Activated naive CD4-positive, alpha-beta T cell treated with anti-CD3 and anti-CD28 coated beads, Interleukin-2, amount 50 U/mL, for 24 hours (primary cell): ENCODE measurements around the gene SERINC5.
"Not testable (repeated sequence)": the region's sequence is repeated elsewhere in the genome, so short reads cannot be mapped to it uniquely, and the experiment has no call there.

Source experiments
- H3K27ac Mint-ChIP-seq: one replicate; pipeline ENCODE4 v1.8.0; 2021; ENCODE audit warnings: mild to moderate bottlenecking, mixed read lengths
- H3K27me3 Mint-ChIP-seq: one replicate; pipeline ENCODE4 v1.8.0; 2021; ENCODE audit warnings: mixed read lengths
- H3K36me3 Mint-ChIP-seq: one replicate; pipeline ENCODE4 v1.8.0; 2021; ENCODE audit warnings: mixed read lengths
- H3K4me1 Mint-ChIP-seq: one replicate; pipeline ENCODE4 v1.8.0; 2021; ENCODE audit warnings: mixed read lengths
- H3K4me3 Mint-ChIP-seq: one replicate; pipeline ENCODE4 v1.8.0; 2021; ENCODE audit warnings: mild to moderate bottlenecking, mixed read lengths
- H3K9me3 Mint-ChIP-seq: one replicate; pipeline ENCODE4 v1.8.0; 2021; ENCODE audit warnings: mixed read lengths

Gene SERINC5

GRCh38 chr5:80159133-80159815, 96.6 kb downstream of the SERINC5 start:
- Mint-ChIP-seq H3K4me3 (no peak overlapping the region), H3K9me3 (peaks cover 4% of the 10 kb centered on the region), H3K4me1 (peaks cover 62% of the 10 kb centered on the region), H3K27me3 (no peaks in the 10 kb centered on the region), H3K27ac (peak overlapping the region; percentile 32), H3K36me3 (peaks cover 39% of the 10 kb centered on the region)

GRCh38 chr5:80156156-80156555, 99.7 kb downstream of the SERINC5 start:
- Mint-ChIP-seq H3K4me3 (no peak overlapping the region), H3K27me3 (no peaks in the 10 kb centered on the region), H3K9me3 (no peaks in the 10 kb centered on the region), H3K4me1 (peaks cover 75% of the 10 kb centered on the region), H3K27ac (peak overlapping the region; percentile 77), H3K36me3 (peaks cover 21% of the 10 kb centered on the region)

- Mint-ChIP-seq H3K9me3 (no peaks in the 10 kb centered on the region), H3K4me1 (peaks cover 81% of the 10 kb centered on the region), H3K27me3 (no peaks in the 10 kb centered on the region), H3K27ac (peak overlapping the region; percentile 88), H3K36me3 (peaks cover 27% of the 10 kb centered on the region), H3K4me3 (no peak overlapping the region)
Measured at GRCh38 chr5:80154749-80155148, 101.1 kb downstream of the SERINC5 start.

GRCh38 chr5:80154289-80154688, 101.6 kb downstream of the SERINC5 start:
- H3K4me3 Mint-ChIP-seq, result not testable (repeated sequence)
- Mint-ChIP-seq H3K36me3 (peaks cover 27% of the 10 kb centered on the region), H3K27ac (peak overlapping the region; percentile 88)

GRCh38 chr5:80153586-80154126, 102.2 kb downstream of the SERINC5 start:
- Mint-ChIP-seq H3K27me3 (no peaks in the 10 kb centered on the region), H3K27ac (peak overlapping the region; percentile 91), H3K4me3 (peak overlapping the region; percentile 36)

More at GRCh38 chr5:80154289-80154688, 101.6 kb downstream of the SERINC5 start:
- peaks cover 80% of the 10 kb centered on the region for H3K4me1 Mint-ChIP-seq
- H3K9me3 Mint-ChIP-seq, H3K27me3 Mint-ChIP-seq: not testable (repeated sequence)

GRCh38 chr5:80152778-80153177, 103.1 kb downstream of the SERINC5 start:
- H3K36me3 Mint-ChIP-seq, result peaks cover 24% of the 10 kb centered on the region
- no peaks in the 10 kb centered on the region for H3K27me3 Mint-ChIP-seq
- H3K27ac Mint-ChIP-seq, result peak overlapping the region; percentile 91
- H3K4me3 Mint-ChIP-seq, result peak overlapping the region; percentile 51
- H3K4me1 Mint-ChIP-seq, result peaks cover 77% of the 10 kb centered on the region
- H3K9me3 Mint-ChIP-seq, result no peaks in the 10 kb centered on the region

More at GRCh38 chr5:80153586-80154126, 102.2 kb downstream of the SERINC5 start:
- peaks cover 80% of the 10 kb centered on the region for H3K4me1 Mint-ChIP-seq
- H3K36me3 Mint-ChIP-seq, result peaks cover 27% of the 10 kb centered on the region
- no peaks in the 10 kb centered on the region for H3K9me3 Mint-ChIP-seq

- H3K4me1 Mint-ChIP-seq, result peaks cover 83% of the 10 kb centered on the region
- peak overlapping the region; percentile 91 for H3K27ac Mint-ChIP-seq
- H3K9me3 Mint-ChIP-seq, result no peaks in the 10 kb centered on the region
- no peak overlapping the region for H3K4me3 Mint-ChIP-seq
- H3K36me3 Mint-ChIP-seq, result peaks cover 23% of the 10 kb centered on the region
- no peaks in the 10 kb centered on the region for H3K27me3 Mint-ChIP-seq
Measured at GRCh38 chr5:80151890-80152289, 104.0 kb downstream of the SERINC5 start.

- H3K36me3 Mint-ChIP-seq, result peaks cover 16% of the 10 kb centered on the region
- H3K27ac Mint-ChIP-seq, result peak overlapping the region; percentile 91
- H3K4me3 Mint-ChIP-seq, result peak overlapping the region; percentile 31
- no peaks in the 10 kb centered on the region for H3K9me3 Mint-ChIP-seq
- no peaks in the 10 kb centered on the region for H3K27me3 Mint-ChIP-seq
- H3K4me1 Mint-ChIP-seq, result peaks cover 83% of the 10 kb centered on the region
Measured at GRCh38 chr5:80150731-80151130, 105.1 kb downstream of the SERINC5 start.

- peaks cover 83% of the 10 kb centered on the region for H3K4me1 Mint-ChIP-seq
- H3K36me3 Mint-ChIP-seq, result peaks cover 18% of the 10 kb centered on the region
- H3K9me3 Mint-ChIP-seq, result no peaks in the 10 kb centered on the region
- no peak overlapping the region for H3K4me3 Mint-ChIP-seq
- peak overlapping the region; percentile 12 for H3K27ac Mint-ChIP-seq
- H3K27me3 Mint-ChIP-seq, result no peaks in the 10 kb centered on the region
Measured at GRCh38 chr5:80149161-80149609, 106.7 kb downstream of the SERINC5 start.

GRCh38 chr5:80147119-80147815, 108.6 kb downstream of the SERINC5 start:
- Mint-ChIP-seq H3K4me1 (peaks cover 83% of the 10 kb centered on the region), H3K27ac (peak overlapping the region; percentile 95), H3K36me3 (peaks cover 32% of the 10 kb centered on the region), H3K9me3 (no peaks in the 10 kb centered on the region), H3K4me3 (no peak overlapping the region), H3K27me3 (no peaks in the 10 kb centered on the region)

- Mint-ChIP-seq H3K4me1 (peaks cover 83% of the 10 kb centered on the region), H3K4me3 (no peak overlapping the region), H3K9me3 (no peaks in the 10 kb centered on the region), H3K27me3 (no peaks in the 10 kb centered on the region), H3K36me3 (peaks cover 30% of the 10 kb centered on the region), H3K27ac (peak overlapping the region; percentile 14)
Measured at GRCh38 chr5:80146046-80146445, 109.8 kb downstream of the SERINC5 start.

- Mint-ChIP-seq H3K36me3 (peaks cover 23% of the 10 kb centered on the region), H3K4me1 (peaks cover 81% of the 10 kb centered on the region), H3K27me3 (no peaks in the 10 kb centered on the region), H3K27ac (peak overlapping the region; percentile 48), H3K9me3 (no peaks in the 10 kb centered on the region), H3K4me3 (no peak overlapping the region)
Measured at GRCh38 chr5:80143491-80143890, 112.4 kb downstream of the SERINC5 start.

GRCh38 chr5:80142996-80143395, 112.9 kb downstream of the SERINC5 start:
- Mint-ChIP-seq H3K9me3 (no peaks in the 10 kb centered on the region), H3K4me3 (no peak overlapping the region), H3K36me3 (peaks cover 23% of the 10 kb centered on the region), H3K27me3 (no peaks in the 10 kb centered on the region), H3K4me1 (peaks cover 82% of the 10 kb centered on the region), H3K27ac (peak overlapping the region; percentile 91)

- peaks cover 85% of the 10 kb centered on the region for H3K4me1 Mint-ChIP-seq
- peak overlapping the region; percentile 98 for H3K27ac Mint-ChIP-seq
- no peaks in the 10 kb centered on the region for H3K9me3 Mint-ChIP-seq
- no peak overlapping the region for H3K4me3 Mint-ChIP-seq
- H3K27me3 Mint-ChIP-seq, result no peaks in the 10 kb centered on the region
- H3K36me3 Mint-ChIP-seq, result peaks cover 23% of the 10 kb centered on the region
Measured at GRCh38 chr5:80141681-80142080, 114.2 kb downstream of the SERINC5 start.

GRCh38 chr5:80141147-80141671, 114.6 kb downstream of the SERINC5 start:
- H3K4me3 Mint-ChIP-seq, result peak overlapping the region; percentile 82
- H3K27me3 Mint-ChIP-seq, result no peaks in the 10 kb centered on the region
- H3K4me1 Mint-ChIP-seq, result peaks cover 88% of the 10 kb centered on the region
- H3K36me3 Mint-ChIP-seq, result peaks cover 23% of the 10 kb centered on the region
- H3K27ac Mint-ChIP-seq, result peak overlapping the region; percentile 98
- H3K9me3 Mint-ChIP-seq, result no peaks in the 10 kb centered on the region

GRCh38 chr5:80140496-80140895, 115.4 kb downstream of the SERINC5 start:
- Mint-ChIP-seq H3K9me3 (no peaks in the 10 kb centered on the region), H3K36me3 (peaks cover 25% of the 10 kb centered on the region), H3K4me1 (peaks cover 90% of the 10 kb centered on the region), H3K27me3 (no peaks in the 10 kb centered on the region), H3K27ac (peak overlapping the region; percentile 98), H3K4me3 (peak overlapping the region; percentile 82)
